GM21367 (cell line): Measurements from ENCODE around the gene ODAM.
"Not testable (repeated sequence)": the region's sequence is repeated elsewhere in the genome, so short reads cannot be mapped to it uniquely, and the experiment has no call there.

Source experiments
- ATAC-seq: cut with Tn5 transposase; IDR thresholded peaks from one replicate; pipeline ENCODE4 v1.9.1; 2021; ENCODE audit not compliant: unreplicated experiment

Gene ODAM

GRCh38 chr4:70195425-70195824, at the start of gene ODAM:
Gene ODAM (plus strand): TSS chr4:70195725. CDS start chr4:70196544, 819 bp downstream.
- ATAC-seq: no peak

- no peak for ATAC-seq
Measured at GRCh38 chr4:70151271-70151670, 44.3 kb upstream of the ODAM start.

- no peak for ATAC-seq
Measured at GRCh38 chr4:70152088-70152487, 43.4 kb upstream of the ODAM start.

GRCh38 chr4:70153937-70154336, 41.6 kb upstream of the ODAM start, which contains the start of gene PRR27:
Gene PRR27 (plus strand): TSS chr4:70154237. CDS start chr4:70154376, 139 bp downstream.
- no peak for ATAC-seq

GRCh38 chr4:70158576-70158975, 36.9 kb upstream of the ODAM start:
- no peak for ATAC-seq

GRCh38 chr4:70177090-70177489, 18.4 kb upstream of the ODAM start:
- no peak for ATAC-seq

- no peak for ATAC-seq
Measured at GRCh38 chr4:70178075-70178660, 17.4 kb upstream of the ODAM start.

- ATAC-seq: no peak
Measured at GRCh38 chr4:70179811-70180210, 15.7 kb upstream of the ODAM start.

GRCh38 chr4:70181864-70182263, 13.7 kb upstream of the ODAM start:
- no peak for ATAC-seq

- ATAC-seq: no peak
Measured at GRCh38 chr4:70182517-70183167, 12.9 kb upstream of the ODAM start.

GRCh38 chr4:70183168-70183939, 12.2 kb upstream of the ODAM start:
- peak; percentile 86 for ATAC-seq

GRCh38 chr4:70183940-70184246, 11.6 kb upstream of the ODAM start:
- ATAC-seq: no peak

- ATAC-seq: no peak
Measured at GRCh38 chr4:70187216-70187615, 8.3 kb upstream of the ODAM start.

- ATAC-seq: no peak
Measured at GRCh38 chr4:70190579-70190978, 4.9 kb upstream of the ODAM start.

GRCh38 chr4:70191647-70192046, 3.9 kb upstream of the ODAM start:
- ATAC-seq: no peak

- ATAC-seq: no peak
Measured at GRCh38 chr4:70192895-70193294, 2.6 kb upstream of the ODAM start.

GRCh38 chr4:70196857-70197256, 1.3 kb downstream of the ODAM start:
- no peak for ATAC-seq

- ATAC-seq: no peak
Measured at GRCh38 chr4:70197842-70198241, 2.3 kb downstream of the ODAM start.

GRCh38 chr4:70203601-70204000, 8.1 kb downstream of the ODAM start:
- ATAC-seq: no peak

- ATAC-seq: not testable (repeated sequence)
Measured at GRCh38 chr4:70212752-70213151, 17.2 kb downstream of the ODAM start.

- not testable (repeated sequence) for ATAC-seq
Measured at GRCh38 chr4:70216109-70216508, 20.6 kb downstream of the ODAM start.

GRCh38 chr4:70216550-70216949, 21.0 kb downstream of the ODAM start:
- not testable (repeated sequence) for ATAC-seq
